Activated T-cell treated with anti-CD3 and anti-CD28 coated beads, Interleukin-2, amount 50 U/mL, for 48 hours (primary cell): ENCODE measurements around the gene SLBP.
"Not testable (repeated sequence)": the region's sequence is repeated elsewhere in the genome, so short reads cannot be mapped to it uniquely, and the experiment has no call there.

Experiments
- DNase-seq, 2 experiments: peaks; one replicate each; pipeline ENCODE4 v3.0.0-alpha.2; 2020

The SLBP gene

DNA sequence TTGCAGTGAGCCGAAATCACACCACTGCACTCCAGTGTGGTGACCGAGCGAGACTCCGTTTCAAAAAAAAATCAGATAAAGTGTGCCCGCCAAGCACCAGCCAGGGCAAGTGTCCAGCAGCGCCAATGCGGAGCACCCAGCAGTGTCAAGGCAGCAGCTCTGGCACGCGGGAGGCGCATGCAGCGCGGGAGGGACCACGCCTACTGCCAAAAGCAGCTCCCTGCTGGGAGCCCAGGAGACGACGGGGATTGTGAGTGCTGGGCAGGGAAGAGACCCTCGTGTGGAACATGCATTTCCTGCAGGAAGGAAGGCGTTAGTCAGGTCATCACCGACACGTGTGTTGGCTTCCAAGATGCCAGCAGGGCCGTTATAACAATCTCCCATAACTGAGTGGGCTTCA, 38.4 kb downstream of the SLBP start:
- no peak for DNase-seq

DNA sequence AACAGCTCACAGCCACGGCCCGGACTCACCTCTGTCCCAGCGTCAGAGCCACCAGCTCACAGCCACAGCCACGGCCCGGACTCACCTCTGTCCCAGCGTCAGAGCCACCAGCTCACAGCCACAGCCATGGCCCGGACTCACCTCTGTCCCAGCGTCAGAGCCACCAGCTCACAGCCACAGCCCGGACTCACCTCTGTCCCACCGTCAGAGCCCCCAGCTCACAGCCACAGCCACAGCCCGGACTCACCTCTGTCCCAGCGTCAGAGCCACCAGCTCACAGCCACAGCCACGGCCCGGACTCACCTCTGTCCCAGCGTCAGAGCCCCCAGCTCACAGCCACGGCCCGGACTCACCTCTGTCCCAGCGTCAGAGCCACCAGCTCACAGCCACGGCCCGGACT, 41.1 kb downstream of the SLBP start:
- not testable (repeated sequence) for DNase-seq

DNA sequence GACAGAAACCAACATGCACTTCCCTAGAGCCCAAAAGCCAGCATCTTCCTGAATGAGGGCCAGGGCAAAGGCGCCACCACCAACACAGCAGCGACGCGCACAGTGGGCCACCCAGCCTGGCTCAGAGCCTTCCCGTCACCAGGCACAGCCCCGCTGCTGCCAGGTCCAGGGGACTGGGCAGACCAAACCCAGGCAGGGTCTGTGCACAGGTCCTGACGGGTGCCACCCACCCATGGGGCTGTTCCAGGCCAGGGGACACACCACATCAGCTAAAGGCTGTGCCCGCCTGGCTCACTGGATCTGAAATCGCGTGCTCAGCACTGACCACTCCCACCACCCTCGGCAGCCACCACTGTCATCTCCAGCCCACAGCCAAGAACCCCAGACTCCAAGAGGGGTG, 41.8 kb downstream of the SLBP start:
- DNase-seq, result no peak

DNA sequence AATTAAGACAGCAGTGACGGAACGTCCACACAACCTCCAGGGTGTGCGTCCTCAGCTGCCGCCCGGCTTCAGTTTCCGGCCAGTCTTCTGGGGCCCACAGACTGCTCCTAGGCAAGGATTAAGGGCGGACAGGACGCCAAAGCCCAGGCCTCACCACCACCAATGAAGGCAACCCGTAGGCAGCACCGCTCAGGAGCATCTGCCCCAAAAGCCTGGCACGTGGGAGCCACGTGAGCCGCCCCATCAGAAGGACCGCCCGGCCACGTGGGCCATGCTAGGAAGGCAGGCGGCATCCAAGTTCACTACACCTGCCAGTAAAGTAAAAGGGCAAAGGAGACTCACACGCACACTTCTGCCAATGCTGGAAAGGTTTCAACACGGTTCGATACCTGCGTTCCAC, 42.3 kb downstream of the SLBP start:
- DNase-seq, result no peak

DNA sequence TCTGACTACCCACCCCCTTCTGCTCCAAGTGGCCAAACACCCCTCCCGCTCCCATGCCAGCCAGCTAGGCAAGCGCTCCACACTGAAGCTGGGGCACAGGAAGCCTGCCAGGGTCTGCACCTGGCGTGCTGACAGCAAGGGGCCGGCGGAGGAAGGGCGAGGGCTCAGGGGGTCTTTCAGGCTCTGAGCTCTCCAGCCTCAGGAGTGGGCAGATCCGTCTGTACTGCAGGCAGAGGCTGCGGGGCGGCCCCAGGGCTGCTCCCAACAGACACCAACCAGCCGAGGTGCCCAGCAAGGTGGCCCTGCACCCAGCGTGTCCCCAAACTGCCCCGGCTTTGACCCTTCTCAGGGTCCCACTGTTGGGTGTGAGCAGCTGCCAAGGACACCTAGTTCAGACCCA, 42.8 kb downstream of the SLBP start:
- no peak for DNase-seq

DNA sequence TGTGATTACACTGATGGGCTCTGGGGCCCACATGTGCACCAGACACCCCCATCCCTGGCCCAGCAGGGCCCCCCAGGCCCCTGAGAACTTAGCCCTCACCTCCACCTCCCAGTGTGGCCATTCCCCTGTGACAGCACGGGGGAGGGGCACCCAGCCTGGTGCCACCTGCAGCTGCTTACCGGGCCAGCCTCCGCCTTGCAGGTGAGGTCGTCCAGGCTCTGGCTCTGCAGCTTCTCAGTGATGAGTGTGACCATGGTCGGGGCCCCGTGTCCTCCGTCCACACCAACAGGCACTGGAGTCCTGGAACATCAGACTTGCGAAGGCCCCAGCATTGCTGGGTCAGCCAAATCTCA, 43.7 kb downstream of the SLBP start:
- DNase-seq, result no peak

DNA sequence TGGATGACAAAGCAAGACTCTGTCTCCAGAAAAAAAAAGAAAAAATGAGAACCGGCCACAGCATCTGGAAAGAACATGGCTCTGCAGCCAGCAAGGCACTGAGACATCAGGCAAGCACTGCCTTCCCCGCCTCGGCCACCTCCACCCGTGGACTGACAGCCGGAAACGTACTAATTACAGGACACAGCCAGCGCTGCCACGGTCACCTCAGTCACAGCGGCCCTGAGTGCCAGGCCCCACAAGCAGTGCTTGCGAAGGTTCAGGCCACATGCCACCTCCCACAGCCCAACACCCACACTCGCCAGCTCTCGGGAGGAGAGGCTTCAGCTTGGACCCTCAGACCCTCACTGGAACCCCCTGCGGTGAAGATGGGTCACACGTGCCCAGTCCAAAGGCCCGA, 44.8 kb downstream of the SLBP start:
- DNase-seq, result no peak

DNA sequence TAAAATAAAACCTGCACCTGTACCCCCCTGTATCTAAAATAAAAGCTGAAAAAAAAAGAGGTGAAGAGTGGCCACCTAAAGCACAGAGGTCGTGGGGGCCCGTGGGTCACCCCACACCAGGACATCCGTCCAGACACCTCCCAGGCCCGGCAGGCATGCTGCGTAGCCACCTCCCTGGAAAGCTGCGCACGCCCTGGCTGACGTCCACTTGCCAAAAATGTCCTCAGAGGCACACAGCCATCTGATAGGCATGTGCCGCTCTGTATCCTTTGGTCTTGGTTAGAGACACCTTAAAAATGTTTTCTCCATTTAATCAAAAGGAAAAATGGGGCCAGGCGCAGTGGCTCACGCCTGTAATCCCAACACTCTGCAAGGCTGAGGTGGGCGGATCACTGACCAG, 45.7 kb downstream of the SLBP start:
- DNase-seq, result no peak

DNA sequence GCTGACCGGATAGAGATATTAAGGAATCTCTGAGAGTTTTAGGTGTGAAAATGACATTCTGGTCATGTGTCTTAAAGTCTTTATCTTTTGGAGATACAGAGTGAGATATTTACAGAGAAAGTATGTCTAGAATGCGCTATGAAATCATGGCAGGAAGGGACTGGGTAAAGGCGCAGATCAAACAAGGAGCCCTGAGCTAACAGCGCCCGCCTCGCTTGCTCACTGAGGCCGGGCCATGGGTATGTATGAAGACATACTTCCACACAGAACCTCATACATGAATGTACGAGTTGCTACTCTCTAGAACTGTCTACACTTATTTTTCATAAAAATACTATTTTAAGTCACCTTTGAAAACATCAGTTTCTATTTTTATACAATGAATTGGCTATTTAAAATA, 48.0 kb downstream of the SLBP start:
- DNase-seq, result no peak

DNA sequence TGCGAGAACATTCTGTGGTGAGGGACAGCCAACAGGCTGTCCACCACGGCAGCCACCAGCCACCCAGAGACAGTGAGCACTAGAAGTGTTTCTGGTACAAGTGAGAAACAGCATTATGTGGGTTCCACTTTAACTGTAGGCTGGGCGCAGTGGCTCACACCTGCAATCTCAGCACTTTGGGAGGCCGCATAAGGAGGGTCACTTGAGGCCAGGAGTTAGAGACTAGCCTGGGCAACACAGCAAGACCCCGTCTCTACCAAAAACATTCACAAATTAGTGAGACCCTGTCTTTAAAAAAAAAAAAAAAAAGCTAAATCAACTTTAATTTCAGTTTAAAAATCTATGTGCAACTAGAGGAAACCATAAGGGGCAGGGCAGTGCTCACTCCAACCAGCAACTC, 48.6 kb downstream of the SLBP start:
- DNase-seq, result no peak

DNA sequence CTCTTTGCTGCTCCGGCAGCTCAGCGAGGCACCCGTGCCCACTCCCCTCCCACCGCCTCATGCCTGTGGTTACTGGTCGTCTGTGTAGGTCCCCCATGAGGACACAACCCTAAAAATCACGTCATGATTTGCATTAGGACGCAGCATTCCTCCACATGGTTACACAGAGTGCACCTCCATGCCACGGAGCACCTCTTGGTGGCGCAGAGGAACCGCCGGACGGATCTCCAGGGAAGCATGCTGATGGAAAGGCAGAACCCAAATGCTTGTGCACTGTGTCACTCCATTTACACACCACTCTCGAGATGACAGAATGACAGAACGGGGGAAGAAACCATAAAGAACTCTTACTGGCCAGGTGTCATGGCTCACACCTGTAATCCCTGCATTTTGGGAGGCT, 50.4 kb downstream of the SLBP start:
- no peak for DNase-seq

DNA sequence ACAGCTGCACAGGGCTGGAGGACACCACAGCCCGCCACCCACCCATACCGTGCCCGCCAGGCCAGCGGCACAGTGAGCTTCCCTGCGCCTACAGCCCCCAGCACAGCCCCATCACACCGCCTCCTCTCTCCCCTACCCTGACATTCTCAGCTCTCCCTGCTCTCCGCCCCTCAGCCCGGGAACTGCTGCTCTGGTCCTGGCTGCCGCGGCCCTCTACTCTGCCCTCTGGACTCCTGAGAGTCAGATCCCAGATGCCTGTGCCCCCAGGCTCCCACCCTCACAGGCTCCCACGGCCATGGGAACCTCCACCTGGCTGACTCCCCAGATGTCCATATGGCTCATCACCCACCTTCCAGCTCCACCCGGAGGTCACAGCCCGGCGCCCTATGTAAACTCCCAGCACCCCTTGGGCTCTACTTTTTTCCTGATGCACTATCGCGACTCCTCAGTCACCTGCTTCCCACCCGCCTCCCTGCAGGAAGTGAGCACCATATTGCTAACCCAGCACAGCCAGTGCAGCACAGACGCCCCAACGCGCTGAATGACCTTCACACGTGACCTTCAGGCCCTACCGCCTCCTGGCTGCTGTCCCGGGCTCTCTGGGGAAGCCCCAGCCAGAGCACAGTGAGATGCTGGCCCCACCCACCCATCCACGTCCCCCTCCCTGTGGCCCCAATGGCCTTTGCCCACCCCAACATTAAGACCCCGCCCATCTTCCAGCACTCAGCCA, 51.0 kb downstream of the SLBP start:
- no peak for DNase-seq

DNA sequence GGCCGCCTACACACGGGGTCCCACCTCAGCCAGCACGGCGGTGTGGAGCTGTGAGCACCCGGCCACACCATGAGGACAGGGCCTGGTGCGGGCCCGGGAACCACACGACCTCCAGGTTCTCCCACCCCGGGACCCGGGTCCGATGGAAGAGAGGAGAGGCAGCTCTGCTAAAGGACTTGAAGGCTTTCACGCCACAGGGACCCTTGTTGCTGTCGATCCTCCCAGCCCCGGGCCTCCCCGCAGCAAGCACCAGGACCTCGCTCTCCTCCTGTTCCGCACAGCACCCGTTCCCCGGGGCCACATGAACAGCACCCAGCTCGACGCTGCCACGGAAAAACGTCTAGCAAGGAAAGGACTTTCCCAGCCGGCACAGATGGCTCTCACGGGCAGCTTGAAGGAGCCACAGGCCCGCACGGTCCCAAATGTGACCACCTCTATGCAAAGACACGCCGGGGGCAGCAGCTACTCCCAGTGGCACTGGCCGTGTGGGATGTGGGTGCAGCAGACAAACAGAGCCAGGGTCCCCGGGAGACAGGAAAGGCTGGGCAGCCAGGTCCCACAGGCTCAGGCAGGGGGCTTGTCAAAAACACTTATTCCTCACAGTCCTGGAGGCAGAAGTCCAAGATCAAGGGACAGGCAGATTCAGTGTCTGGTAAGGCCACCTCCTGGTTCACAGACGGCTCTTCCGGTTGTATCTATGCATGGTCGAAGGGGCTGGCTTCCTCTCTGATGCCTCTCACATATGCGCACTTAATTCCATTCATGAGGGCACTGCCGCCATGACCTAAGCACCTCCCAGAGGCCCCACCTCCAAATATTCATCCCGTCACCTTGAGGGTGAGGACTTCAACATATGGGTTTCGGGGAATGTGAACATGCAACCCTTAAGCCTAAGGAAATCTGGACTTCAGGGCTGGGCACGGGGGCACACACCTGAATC, 52.7 kb downstream of the SLBP start:
- DNase-seq, result no peak

DNA sequence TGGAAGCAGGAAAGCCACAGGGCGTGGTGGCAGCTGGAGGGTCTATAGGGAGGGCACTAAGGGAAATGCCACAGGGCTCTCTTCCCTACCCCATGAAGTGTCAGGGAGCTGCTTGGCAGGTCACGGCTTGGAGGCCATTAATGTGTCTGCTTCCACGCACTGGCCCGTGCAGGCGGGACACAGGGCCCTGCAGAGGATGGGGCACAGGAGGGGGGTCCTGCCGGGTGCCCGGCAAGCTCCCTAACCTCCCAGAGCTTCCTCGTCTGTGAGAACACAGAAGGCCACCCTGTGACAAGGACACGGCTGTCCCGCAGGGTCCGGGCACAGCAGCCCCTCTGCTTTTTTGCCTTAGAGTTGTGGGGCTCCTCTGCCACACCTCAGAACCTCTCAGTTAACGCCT, 53.5 kb downstream of the SLBP start:
- DNase-seq, result no peak

DNA sequence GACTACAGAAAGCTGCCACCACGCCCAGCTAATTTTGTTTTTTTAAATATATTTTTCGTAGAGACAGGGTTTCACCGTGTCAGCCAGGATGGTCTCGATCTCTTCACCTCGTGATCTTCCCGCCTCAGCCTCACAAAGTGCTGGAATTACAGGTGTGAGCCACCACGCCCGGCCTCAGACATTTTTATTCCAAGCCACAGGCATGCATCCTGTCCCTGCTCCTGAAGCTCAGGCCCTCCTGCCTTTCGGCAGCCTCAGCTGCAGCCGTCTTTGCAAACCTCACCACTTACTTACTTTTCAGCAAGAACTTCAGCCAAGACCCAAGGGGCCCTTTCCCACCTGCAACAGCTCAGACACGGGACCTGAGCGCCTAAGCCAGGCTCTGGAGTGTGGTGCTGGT, 54.0 kb downstream of the SLBP start:
- no peak for DNase-seq

DNA sequence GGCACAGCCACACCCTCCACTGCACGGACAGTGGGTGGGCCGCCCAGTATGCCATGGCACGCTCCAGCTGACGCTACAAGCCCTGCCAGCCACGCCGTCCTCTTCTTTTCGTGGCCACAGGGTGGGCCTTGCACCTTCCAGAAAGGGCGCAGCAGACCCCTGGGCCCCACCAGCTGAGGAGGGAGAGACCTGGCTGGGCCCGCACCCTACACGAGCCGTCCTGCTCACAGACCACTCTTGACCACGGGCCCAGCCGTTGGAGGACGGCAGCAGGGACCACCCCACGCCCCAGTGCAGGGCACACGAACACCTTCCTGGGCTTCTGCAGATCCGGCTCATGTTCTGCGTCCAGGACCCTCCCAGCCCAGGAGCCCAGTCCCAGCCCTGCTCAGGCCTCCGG, 55.1 kb downstream of the SLBP start:
- no peak for DNase-seq

DNA sequence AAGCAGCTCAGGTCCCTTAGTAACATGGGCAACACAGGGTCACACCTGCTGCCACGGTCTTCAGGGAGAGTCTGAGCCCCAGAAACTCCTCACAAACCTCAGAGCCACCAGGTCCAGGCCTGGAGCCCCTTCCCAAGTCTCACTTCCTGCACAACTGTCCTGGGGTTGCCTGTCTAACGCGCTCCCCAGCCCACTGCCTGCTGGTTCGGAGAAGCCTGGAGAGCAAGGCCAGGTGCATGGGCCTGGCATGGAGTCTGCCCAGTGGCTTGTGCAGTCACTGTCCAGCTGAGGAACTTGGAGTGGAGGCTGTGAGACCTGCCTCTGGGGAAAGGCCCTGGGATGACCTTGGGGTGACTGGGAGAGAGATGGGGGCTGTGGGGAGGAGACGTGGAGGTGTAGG, 56.0 kb downstream of the SLBP start:
- DNase-seq, result no peak

DNA sequence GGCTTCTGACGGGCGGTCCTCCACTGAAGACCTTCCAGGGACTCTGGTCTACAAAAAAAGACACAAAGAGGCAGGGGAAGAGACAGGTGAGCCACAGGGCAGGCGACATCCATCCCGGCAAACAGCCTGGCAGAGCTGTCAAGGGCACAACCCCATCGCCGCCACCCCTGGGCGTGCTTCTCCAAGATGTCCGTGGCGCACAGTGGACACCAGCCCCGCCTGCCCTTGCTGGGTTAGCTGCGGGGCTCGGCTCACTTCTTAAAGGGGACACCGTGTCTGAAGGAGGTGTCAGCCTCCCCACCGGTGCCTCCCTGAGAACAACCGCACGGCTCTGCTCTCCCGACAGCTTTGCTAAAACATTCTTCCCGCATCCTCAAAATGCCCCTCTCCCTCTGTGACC, 56.4 kb downstream of the SLBP start:
- no peak for DNase-seq

DNA sequence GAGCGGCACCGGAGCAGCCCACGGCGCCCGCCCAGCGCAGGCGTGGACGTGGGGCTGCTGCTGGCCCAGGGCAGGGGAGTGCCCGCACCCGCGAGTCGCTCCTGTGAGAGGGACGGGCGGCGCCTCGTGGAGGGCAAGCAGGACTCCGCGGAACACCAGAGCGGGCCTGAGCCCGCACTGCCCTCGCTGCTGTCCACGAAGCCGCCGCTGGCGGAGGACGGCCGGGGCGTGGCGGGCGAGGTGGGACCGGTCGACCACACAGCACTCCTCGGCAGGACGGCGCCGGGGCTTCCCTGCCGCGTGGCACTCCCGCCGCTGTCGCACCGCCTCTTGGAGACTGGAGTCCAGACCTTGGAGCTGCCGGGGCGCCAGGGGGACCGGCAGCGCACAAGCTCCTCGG, 57.0 kb downstream of the SLBP start:
- no peak for DNase-seq

DNA sequence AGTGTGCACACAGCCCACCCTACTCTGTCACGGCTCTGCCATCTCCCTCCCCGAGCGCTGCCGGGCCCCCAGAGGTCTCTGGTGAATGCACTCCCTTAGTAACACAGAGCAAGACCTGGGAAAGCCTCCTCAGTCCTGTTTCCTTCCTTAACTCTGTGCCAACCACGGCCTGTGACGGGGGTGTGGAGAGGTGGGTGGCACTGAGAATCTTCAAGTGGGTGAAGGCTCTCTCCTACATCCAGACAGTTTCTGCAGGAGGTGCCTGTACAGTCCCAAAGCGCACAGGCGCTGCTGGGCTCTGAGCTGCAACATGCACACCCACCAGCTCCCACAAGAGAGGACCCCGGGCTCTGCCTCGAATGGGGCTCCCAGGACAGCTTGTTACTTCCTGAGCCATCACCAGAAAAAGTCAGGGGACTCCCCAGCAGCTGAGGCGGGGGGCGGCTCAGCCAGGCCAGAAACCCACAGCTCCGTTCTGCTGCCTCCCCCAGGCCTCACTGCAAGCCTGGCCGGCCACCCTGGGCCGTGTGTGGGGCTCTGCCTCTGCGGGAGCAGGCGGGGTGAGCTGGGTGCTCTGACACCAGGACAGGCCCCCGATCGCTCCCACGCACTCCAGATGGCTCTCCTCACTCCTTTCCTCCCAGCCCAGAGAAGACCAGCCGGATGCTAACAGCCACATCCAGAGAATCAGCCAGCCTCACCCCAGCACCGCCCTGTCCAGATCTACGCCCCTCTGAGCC, 57.7 kb downstream of the SLBP start:
- DNase-seq, result no peak

DNA sequence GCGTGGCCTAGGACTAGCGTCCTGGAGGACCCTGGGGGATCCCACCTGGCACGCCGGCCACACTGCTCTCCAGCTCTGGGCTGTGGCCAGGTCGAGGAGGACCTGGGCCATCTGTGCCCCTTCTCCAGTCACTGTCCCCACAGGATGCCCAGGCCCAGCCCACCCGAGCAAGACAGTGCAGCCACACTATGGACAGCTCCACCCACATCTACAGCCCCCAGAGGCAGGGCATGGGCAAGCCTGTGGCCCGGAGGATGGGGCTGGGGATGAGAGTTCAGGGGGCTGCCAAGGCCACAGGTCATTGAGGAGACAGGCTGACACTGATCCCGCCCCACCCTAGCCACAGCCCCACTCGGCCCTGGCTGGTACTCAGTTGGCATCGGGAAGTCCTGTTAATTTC, 58.3 kb downstream of the SLBP start:
- DNase-seq, result no peak

DNA sequence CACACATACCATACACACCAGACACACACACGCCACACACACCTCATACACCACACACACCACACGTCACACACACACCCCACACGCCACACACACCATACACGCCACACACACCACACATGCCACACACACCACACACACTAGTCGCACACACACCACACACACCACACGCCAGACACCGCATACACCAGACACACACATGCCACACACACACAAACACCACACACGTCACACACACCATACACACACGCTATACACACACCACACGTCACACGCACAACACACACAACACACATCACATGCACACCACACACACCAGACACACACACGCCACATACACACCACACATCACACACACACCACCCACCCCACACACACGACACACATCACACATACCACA, 60.0 kb downstream of the SLBP start:
- no peak for DNase-seq

DNA sequence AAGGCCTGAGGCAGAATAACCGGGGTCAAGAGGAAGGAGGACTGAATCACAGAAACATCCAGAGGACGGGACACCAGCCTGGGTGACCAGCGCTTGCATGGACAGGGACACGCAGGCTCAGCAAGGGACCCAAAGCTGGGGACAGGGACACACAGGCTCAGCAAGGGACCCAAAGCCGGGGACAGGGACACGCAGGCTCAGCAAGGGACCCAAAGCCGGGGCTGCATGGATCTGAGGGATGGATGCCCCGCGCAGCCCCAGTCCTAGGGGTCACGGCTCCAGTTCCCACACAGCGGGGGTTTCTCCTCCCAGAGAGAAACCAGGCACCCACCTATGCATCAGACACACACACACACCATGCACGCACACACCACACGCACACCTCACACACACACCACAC, 60.5 kb downstream of the SLBP start:
- DNase-seq, result no peak

DNA sequence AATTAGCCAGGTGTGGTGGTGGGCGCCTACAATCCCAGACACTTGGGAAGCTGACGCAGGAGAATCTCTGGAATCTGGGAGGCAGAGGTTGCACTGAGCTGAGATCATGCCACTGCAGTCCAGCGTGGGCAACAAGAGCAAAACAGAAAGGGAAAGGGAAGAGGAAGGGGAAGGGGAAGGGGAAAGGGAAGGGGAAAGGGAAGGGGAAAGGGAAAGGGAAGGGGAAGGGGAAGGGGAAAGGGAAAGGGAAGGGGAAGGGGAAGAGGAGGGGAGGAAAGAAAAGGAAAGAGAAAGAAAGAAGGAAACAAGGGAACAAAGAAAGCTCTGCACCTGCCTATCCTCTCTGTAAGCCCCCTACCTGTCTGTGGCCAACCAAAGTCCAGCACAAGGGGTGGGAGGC, 63.2 kb downstream of the SLBP start:
- no peak for DNase-seq
